ENCODE measurements around the gene CCDC69.
A peak's percentile ranks its signal among the peaks of the same experiment; 100 is the strongest.

CCDC69 gene

GRCh38 chr5:151157426-151158286 is 66.2 kb downstream of the CCDC69 start, which contains the start of gene ANXA6:
Gene ANXA6 (minus strand): TSS chr5:151157779. CDS start chr5:151147901, 9,878 bp downstream.
- DNase-seq, result peak; percentile 92

GRCh38 chr5:151156507-151157420 is 67.1 kb downstream of the CCDC69 start:
- DNase-seq, result peak; percentile 62

- DNase-seq, result no peak
These were observed 68.0 kb downstream of the CCDC69 start for GRCh38 chr5:151155775-151156506.

- DNase-seq, result no peak
These were observed 68.7 kb downstream of the CCDC69 start for GRCh38 chr5:151154931-151155774.

GRCh38 chr5:151153766-151154272 is 70.1 kb downstream of the CCDC69 start:
- DNase-seq, result no peak

- DNase-seq, result no peak
These were observed 70.6 kb downstream of the CCDC69 start for GRCh38 chr5:151153300-151153699.

- no peak for DNase-seq
These were observed 72.1 kb downstream of the CCDC69 start for GRCh38 chr5:151151793-151152192.

GRCh38 chr5:151151263-151151660 is 72.6 kb downstream of the CCDC69 start:
- DNase-seq, result no peak

GRCh38 chr5:151150471-151151262 is 73.2 kb downstream of the CCDC69 start:
- no peak for DNase-seq

GRCh38 chr5:151148583-151148982 is 75.3 kb downstream of the CCDC69 start:
- DNase-seq, result no peak

- DNase-seq, result no peak
These were observed 76.9 kb downstream of the CCDC69 start for GRCh38 chr5:151147033-151147432.

GRCh38 chr5:151146061-151146460 is 77.8 kb downstream of the CCDC69 start:
- no peak for DNase-seq

- no peak for DNase-seq
These were observed 79.0 kb downstream of the CCDC69 start for GRCh38 chr5:151144922-151145321.

- DNase-seq, result no peak
These were observed 79.6 kb downstream of the CCDC69 start for GRCh38 chr5:151144275-151144674.

- DNase-seq, result no peak
These were observed 80.2 kb downstream of the CCDC69 start for GRCh38 chr5:151143645-151144044.

- no peak for DNase-seq
These were observed 81.0 kb downstream of the CCDC69 start for GRCh38 chr5:151142933-151143332.

GRCh38 chr5:151141535-151141934 is 82.4 kb downstream of the CCDC69 start:
- peak; percentile 77 for DNase-seq

GRCh38 chr5:151140686-151141459 is 83.0 kb downstream of the CCDC69 start:
- no peak for DNase-seq

GRCh38 chr5:151139646-151140045 is 84.2 kb downstream of the CCDC69 start:
- no peak for DNase-seq

- no peak for DNase-seq
These were observed 84.9 kb downstream of the CCDC69 start for GRCh38 chr5:151139015-151139414.
